GM19467 (cell line): ENCODE results near the gene TXNL4B.

Experiments used
- ATAC-seq: cut with Tn5 transposase; IDR thresholded peaks from one replicate; pipeline ENCODE4 v1.9.1; 2021; ENCODE audit warnings: mild to moderate bottlenecking, moderate library complexity; ENCODE audit not compliant: unreplicated experiment

Gene TXNL4B

GRCh38 chr16:72042157-72042660, 51.2 kb downstream of the TXNL4B start:
- no peak for ATAC-seq

- no peak for ATAC-seq
These were observed 57.3 kb downstream of the TXNL4B start for GRCh38 chr16:72036098-72036497.
